IPS-18c (cell line): ENCODE measurements around the gene NFIA.

Source experiments
- H3K4me3 ChIP-seq: 2 replicates; pipeline ENCODE4 v1.7.0; 2013; ENCODE audit warnings: low read depth, mild to moderate bottlenecking, low read length, moderate library complexity; ENCODE audit not compliant: insufficient read depth
- H3K9me3 ChIP-seq: one replicate; pipeline ENCODE4 v1.6.1; 2013; ENCODE audit warnings: mild to moderate bottlenecking, low read length, moderate library complexity; ENCODE audit not compliant: control insufficient read depth, insufficient read depth

NFIA gene

DNA sequence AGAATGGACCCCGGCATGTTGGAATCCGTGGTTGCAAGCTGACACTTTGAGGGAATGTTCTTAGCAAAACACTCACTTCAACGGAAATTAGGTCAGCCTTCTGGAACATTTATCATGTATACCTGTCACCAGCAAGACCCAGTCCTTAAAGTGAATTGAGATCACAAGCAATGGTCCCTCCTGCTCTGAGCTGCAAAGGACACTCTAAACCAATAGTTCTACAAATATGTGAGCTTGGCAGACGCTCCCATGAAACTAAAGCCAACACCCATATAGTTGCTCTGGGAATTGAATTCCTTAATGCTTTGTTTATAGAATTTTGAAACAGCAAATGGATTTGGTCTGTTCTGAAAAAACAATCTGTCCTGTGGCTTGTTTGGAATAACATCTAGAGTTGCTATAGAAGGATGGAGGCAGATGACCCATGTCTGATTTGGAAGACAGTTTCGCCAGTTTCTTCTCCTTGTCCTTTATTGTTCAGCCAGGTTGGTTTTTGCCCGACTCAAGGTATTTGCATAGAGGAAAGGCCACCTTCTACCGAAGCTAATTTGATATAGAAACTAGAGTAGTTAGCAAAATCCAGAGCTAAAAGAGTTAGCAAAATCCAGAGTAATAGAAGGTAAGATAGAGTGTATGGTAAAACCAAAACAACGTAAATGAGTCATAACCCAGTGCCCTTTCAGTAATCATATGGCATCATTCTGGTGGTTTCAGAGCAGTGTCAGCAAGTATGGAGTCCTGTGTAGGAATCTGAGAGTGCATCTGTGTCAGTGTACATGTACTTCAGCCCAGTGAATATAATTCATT is 236.2 kb downstream of the NFIA start:
- Histone ChIP-seq H3K9me3 (no peaks in the 10 kb centered on the region), H3K4me3 (no peak overlapping the region)

DNA sequence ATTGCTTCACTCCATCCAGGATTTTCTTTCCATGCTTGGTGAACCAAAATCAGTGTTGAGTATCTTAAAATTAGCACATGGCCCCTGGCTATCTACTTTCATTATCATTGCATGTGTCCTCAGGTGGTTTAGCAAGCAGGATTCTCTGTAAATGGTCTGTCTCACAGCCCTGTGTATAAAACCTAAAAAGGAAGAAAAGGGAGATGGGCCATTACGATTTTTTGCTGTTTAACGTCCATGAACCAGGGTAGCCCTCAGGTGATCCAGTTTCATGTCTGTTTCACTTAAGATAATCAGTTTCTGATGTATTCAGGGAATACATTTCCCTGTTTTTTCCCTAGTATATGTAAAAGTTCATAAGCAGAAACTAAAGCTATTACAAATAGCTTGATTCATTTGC is 238.2 kb downstream of the NFIA start:
- Histone ChIP-seq H3K4me3 (no peak overlapping the region), H3K9me3 (no peaks in the 10 kb centered on the region)

DNA sequence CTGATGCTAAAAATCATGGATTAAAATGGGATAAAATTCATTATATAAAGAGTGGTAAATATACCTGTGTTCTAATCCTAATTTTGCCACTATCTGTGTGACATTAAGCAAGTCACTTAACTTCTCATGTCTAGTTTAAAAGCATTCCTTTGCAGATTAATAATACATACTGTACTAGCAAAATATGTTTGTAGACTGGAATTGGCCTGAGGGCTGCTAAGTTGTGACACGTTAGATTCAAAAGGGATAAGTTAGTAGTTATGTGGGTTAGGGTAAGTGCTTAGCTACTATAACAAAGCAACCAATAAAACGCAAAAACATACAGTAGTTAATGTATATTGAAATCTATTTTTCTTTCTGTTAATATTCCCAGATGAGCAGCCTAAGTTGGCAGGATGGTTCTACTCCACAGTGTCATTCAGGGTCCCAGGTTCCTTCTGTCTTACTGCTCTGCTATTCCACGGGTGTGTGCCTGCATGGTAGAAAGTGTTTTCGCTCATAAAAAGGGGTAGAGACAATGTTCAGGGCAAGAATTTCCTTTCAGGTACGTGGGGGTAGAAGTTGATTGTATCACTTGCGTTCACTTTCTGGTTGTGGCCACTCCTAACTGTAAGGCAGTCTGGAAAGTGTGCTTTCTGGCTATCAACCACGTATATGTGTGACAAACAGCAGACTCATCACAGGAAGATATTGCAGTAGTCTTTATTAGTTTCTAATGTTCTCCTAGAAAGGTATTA is 239.8 kb downstream of the NFIA start:
- no peak overlapping the region for H3K4me3 ChIP-seq
- no peaks in the 10 kb centered on the region for H3K9me3 ChIP-seq

DNA sequence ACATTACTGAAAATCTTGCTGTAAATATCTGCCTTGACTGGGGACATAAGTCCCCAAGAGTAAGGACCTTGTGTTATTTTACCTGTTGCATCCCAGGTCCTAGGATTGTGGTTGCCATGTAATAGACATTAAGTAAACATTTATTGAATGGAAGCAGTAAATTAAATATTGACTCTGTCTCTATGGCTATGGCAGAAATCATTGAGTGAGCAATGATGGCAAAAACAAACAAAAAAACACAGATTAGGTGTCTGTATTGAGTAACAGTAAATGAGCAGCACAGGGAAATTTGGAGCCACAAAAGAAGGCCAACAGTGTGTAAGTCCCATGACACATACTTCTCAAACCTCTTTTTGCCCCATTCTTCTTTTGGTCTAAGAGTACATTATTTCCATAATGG is 240.4 kb downstream of the NFIA start:
- Histone ChIP-seq H3K4me3 (no peak overlapping the region), H3K9me3 (no peaks in the 10 kb centered on the region)

DNA sequence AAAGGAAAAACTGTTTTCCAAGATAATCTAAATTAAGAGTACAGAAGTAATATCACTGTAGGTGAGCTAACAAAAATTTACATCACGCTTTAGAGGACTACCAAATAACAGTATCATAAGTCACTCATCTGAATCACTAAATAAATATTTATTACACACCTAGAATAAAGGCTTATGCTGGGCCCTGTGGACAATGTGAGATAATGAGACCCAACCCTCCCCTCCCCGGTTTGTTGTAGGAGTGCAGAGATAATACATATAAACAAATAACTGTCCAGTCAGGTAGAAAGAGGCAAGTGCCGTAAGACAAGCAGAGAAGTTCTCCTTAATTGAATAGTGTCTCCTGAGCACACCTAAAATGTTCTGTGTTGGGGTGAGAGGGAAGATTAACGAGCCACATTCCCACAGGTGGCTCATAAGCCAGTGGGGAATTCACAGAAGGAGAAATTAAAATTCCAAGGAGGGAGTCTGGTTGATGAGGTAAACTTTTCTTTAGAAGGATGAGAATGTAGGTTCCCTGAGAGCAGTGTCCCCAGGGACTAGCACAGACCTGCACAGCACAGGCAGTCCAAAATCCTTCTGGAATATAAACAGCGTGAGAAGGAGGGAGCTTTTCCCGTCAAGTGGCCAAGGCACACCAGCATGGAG is 241.4 kb downstream of the NFIA start:
- Histone ChIP-seq H3K4me3 (no peak overlapping the region), H3K9me3 (no peaks in the 10 kb centered on the region)

DNA sequence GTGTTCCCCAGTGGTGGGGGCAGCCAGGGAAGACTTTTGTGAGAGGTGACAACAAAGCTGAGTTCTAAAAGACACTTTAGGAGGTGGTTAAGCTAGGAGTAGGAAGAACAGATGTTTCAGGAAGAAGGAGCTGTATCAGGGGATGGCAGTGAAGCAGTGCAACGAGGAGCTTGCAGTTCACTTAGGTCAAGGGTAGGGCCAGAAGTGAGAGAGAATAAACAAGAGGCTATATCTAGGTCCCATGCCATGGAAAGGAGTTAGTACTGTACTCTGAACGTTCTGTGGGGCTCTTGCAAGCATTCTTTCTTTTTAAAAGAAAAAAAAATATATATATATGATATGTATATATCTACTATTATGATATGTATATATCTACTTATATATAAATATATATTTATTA is 244.4 kb downstream of the NFIA start:
- H3K9me3 ChIP-seq: no peaks in the 10 kb centered on the region
- H3K4me3 ChIP-seq: no peak overlapping the region

DNA sequence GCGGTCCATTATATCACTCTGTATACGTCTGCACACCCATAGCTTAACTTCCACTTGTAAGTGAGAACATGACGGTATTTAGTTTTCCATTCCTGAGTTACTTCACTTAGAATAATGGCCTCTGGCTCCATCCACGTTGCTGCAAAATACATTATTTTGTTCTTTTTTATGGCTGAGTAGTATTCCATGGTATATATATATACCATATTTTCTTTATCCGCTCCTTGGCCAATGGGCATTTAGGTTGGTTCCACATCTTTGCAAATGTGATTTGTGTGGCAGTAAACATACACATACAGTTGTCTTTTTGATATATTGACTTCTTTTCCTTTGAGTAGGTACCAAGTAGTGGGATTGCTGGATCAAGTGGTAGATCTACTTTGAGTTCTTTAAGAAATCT is 245.1 kb downstream of the NFIA start:
- Histone ChIP-seq H3K9me3 (no peaks in the 10 kb centered on the region), H3K4me3 (no peak overlapping the region)

DNA sequence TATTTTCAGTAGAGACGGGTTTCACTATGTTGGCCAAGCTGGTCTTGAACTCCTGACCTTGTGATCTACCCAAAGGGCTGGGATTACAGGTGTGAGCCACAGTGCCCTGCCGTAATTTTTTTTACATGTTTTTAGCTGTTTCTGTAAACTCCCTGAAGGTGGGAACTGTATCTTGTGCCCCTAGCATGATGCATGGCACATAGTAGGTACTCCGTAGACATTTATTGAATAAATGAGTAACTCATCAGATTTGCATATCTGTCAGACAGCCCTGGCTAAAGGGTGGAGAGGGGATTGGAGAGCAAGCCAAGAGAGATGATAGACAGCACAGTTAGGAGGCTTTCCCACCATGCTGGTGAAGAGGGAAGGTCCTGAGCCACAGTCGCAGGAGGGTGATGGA is 247.2 kb downstream of the NFIA start:
- Histone ChIP-seq H3K4me3 (no peak overlapping the region), H3K9me3 (no peaks in the 10 kb centered on the region)

DNA sequence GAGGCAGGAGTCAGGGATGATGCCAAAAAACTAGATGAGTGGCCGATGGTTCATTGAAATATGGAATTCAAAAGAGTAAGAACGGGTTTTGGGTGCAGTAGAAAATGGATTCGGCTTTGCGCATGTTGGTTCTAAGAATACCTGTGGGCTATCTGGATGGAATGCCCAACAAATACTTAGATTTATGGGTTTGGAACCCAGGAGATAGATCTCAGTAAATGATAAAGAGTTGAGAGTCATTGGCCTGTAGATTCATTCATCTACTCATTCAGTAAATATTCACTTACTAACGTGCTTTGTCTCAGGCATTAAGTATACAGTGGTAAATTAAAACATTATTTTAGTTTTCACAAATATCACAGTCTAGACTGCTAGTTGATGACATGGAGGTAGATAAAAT is 247.7 kb downstream of the NFIA start:
- H3K9me3 ChIP-seq: no peaks in the 10 kb centered on the region

DNA sequence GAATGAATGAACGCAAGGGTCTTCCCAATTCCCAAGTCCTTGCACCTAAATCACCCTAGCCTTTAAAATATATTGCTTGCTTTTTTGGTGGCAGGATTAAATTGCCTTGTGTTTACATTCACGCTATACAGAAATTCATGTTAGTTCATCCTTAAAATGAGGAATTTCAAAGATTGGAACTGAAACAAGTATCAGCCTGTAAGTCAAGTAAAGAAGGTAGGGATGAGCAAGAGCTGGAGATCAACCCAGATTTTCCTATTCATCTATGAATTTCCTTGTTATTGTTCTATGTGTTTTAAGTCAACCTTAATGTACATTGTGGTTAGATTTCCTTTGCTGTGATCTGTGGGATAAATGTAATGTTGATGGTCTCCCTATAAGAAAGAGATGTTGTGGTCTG is 248.2 kb downstream of the NFIA start:
- Histone ChIP-seq H3K9me3 (no peaks in the 10 kb centered on the region), H3K4me3 (no peak overlapping the region)

More for the DNA sequence above, 247.7 kb downstream of the NFIA start:
- H3K4me3 ChIP-seq: no peak overlapping the region

DNA sequence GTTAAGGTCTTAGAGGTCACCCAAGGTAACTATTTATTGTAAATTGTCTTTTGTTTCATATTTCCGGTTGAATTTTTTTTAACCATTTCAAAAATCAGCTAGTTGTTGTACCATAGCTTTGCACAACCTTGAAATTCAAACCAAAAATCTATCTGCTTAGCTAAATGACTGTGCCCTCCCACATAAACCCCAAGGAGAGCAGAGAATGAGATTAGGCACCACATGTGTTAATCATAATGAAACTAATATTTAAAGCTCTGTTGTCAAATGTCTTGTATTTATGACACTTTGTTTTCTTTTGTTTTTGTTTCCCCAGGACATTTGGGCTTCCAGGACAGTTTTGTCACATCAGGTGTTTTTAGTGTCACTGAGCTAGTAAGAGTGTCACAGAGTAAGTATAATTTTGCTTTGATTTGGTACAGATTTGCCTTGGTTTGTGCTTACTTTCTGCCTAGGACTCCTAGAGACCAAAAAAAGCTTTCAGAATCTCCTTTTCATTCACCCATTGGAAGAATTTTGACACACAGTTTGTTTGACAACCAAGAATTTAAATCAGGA is 249.9 kb downstream of the NFIA start:
- no peak overlapping the region for H3K4me3 ChIP-seq
- H3K9me3 ChIP-seq: no peaks in the 10 kb centered on the region

DNA sequence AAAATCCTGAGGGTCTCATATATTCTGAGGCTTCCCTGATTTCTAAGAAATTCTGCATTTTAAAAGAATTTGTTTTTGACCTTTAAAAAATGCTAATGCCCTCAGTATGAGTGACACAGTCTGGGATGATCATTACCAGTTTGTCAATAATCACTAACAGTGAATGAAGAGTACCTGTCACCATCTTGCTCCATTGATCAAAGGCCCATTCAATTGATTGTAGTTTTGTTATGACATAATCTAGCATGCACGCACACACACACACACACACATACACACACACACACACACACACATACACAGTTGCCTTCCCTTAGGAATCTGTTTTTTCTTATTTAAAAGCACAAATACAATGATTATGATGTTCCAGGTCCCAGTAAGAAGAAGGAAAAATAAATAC is 250.4 kb downstream of the NFIA start:
- H3K9me3 ChIP-seq: no peaks in the 10 kb centered on the region
- no peak overlapping the region for H3K4me3 ChIP-seq

DNA sequence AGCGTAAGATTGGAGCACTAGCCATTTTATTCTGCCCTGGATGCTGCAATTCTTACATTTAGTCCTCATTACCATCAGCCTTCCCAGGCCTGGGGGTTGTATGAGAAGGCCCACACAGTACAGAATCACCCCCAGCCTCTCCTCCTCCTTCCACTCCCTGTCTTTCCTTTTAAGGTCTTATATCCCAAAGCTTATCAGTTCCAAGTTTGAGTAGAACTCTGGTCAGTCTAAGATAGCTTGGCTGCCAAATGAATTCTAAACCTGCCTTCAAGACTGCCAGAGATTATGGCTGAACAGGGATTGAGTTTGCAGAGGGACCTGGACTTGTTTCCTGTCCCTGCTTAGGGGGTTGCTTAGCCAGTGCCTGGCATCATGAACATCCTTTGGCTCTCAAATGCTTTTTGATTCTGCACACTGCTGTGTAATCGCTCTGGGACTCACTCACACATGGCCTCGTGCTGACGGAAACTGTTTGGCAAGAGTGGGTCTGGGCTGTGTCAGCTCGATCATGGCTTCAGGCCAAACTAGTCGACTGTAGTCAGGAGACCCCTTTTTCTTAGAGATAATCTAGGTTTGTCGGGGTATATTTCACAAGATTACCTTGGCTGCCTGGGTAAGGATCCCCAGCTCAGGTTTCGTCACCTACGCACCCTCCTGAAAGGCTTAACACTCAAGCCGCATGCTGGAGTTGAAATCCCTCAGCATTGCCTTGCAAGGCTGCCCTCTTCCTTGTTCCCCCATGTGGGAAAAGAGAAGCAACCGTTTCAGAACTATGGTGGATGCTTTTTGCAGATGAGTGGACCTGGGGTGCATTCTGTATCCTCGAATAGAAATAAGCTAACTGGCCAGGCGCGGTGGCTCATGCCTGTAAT is 252.6 kb downstream of the NFIA start:
- H3K9me3 ChIP-seq: no peaks in the 10 kb centered on the region
- no peak overlapping the region for H3K4me3 ChIP-seq

DNA sequence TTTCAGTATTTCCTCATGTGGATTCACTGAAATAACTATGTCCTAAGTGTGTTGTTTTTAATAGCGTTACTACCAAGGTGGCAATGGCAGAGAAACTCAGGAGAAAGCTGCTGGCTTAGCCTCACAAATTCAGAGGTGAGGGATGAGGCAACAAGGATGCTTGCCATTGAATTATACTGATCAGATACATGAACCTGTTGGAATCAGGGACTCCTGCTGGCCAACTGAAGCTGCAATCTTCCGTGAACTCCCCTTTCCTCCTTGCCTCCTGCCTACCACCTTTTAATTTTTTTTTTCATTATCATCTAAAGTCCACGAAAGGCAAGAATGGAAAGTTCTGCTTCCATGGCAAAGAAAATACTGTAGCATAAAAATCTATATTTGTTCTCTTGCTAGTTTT is 254.7 kb downstream of the NFIA start:
- Histone ChIP-seq H3K4me3 (no peak overlapping the region), H3K9me3 (no peaks in the 10 kb centered on the region)

DNA sequence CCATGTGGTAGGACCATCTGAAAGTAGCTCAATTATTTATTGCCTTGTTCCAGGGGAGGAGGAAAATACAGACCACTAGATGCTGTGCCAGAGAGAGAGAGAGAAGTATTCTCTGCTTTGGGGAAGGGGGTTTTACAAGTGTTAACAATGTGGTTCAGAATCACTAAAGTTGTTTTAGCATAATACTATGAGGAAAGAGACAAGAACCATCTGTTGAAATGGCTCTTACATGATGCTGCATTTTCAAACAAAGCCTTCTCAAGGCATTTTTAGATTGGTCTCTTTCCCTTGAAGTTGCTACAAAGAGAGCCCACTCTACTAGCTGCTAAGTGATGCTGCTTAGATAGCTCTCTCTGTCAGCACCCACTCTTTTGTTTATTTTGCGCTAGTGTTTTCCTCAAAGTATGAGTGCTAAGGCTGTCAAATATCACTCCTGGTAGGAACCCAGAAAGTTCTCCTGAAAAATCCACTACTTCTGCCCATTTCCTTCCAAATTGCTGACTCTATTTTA is 255.1 kb downstream of the NFIA start:
- Histone ChIP-seq H3K4me3 (no peak overlapping the region), H3K9me3 (no peaks in the 10 kb centered on the region)

DNA sequence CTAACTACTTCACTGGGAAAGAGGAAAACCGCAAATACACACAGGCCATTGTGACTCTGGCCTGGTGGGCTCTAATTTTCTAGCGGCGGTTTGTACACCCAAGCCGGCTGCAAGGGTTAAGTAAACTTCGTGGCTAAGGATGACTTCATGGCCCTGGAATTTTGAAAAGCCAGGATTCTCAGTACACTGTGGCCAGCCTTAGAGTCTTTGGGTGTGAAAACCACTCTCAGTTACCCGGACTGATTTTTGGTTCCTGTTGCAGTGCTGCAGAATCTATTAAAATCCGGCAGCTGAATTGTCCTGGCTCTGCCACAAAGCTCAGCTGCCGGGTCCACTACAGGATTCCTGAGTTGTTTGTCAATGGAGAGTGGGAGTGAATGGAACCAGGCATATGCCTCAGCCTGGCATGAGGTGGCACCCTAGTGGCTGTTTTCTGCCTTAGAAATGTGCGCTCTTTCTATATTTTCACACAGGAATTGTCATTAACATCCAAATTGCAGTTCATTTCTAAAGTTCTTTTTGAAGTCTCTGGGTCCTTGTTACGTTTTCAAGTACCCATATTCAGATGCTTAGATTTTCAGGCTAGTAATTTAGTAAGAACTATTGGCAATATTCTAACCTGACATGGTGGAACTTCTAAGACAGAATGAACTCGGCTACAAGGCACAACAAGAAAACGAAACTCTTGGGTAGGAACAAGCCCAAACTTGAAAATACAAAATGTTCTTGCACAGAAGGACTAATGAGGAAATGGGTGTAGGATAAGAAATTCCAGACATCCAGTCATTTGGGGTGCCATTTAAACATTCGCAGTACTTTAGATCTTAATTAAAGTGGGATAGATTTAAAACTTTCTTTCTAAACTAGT is 255.9 kb downstream of the NFIA start:
- H3K9me3 ChIP-seq: no peaks in the 10 kb centered on the region
- H3K4me3 ChIP-seq: no peak overlapping the region
